SK-N-SH treated with all-trans-retinoic acid at 6 μM for 48 hours (cell line): ENCODE data around the gene COL25A1.

Experiments used
- ARNTL ChIP-seq: fragments of 450-650 bp; formaldehyde crosslinking; IDR thresholded peaks from 2 replicates; pipeline ENCODE4 v1.5.0; 2020; ENCODE audit warnings: low read depth, mild to moderate bottlenecking, moderate library complexity, borderline replicate concordance
- CSDC2 ChIP-seq: fragments of 250-450 bp; sonication (Bioruptor Pico); IDR thresholded peaks from 2 replicates; pipeline ENCODE4 v1.5.0; 2020; ENCODE audit warnings: mild to moderate bottlenecking, moderate library complexity
- ESRRG ChIP-seq: fragments of 250-450 bp; sonication (Bioruptor Pico); IDR thresholded peaks from 2 replicates; pipeline ENCODE4 v1.6.1; 2021; ENCODE audit warnings: mild to moderate bottlenecking
- PPARA ChIP-seq: fragments of 250-450 bp; sonication (Bioruptor Pico); IDR thresholded peaks from 2 replicates; pipeline ENCODE4 v1.5.0; 2020; ENCODE audit warnings: mild to moderate bottlenecking, borderline replicate concordance
- SNAI2 ChIP-seq: fragments of 250-450 bp; sonication (Bioruptor Pico); IDR thresholded peaks from 2 replicates; pipeline ENCODE4 v1.5.0; 2020; ENCODE audit warnings: mild to moderate bottlenecking, moderate library complexity
- TCF4 ChIP-seq: fragments of 250-450 bp; sonication (Bioruptor Pico); IDR thresholded peaks from 2 replicates; pipeline ENCODE4 v1.8.0; 2021; ENCODE audit warnings: mild to moderate bottlenecking, moderate library complexity, borderline replicate concordance
- ZC3H10 ChIP-seq: fragments of 250-450 bp; sonication (Bioruptor Pico); IDR thresholded peaks from 2 replicates; pipeline ENCODE4 v1.5.1; 2021; ENCODE audit warnings: mild to moderate bottlenecking, moderate library complexity
- ZFP3 ChIP-seq: fragments of 250-450 bp; sonication (Bioruptor Pico); IDR thresholded peaks from 2 replicates; pipeline ENCODE4 v1.5.0; 2020; ENCODE audit warnings: mild to moderate bottlenecking, moderate library complexity
- ZNF70 ChIP-seq: fragments of 450-650 bp; formaldehyde crosslinking; IDR thresholded peaks from 2 replicates; pipeline ENCODE4 v1.5.0; 2020; ENCODE audit warnings: mild to moderate bottlenecking, moderate library complexity
- ZNF8 ChIP-seq: fragments of 450-650 bp; formaldehyde crosslinking; IDR thresholded peaks from 2 replicates; pipeline ENCODE4 v1.5.0; 2020; ENCODE audit warnings: mild to moderate bottlenecking, moderate library complexity
- TF ChIP-seq, protein P1 (sequence below): fragments of 250-450 bp; sonication (Bioruptor Pico); IDR thresholded peaks from 2 replicates; pipeline ENCODE4 v1.8.0; 2020; ENCODE audit warnings: mild to moderate bottlenecking, moderate library complexity, borderline replicate concordance

DNA sequence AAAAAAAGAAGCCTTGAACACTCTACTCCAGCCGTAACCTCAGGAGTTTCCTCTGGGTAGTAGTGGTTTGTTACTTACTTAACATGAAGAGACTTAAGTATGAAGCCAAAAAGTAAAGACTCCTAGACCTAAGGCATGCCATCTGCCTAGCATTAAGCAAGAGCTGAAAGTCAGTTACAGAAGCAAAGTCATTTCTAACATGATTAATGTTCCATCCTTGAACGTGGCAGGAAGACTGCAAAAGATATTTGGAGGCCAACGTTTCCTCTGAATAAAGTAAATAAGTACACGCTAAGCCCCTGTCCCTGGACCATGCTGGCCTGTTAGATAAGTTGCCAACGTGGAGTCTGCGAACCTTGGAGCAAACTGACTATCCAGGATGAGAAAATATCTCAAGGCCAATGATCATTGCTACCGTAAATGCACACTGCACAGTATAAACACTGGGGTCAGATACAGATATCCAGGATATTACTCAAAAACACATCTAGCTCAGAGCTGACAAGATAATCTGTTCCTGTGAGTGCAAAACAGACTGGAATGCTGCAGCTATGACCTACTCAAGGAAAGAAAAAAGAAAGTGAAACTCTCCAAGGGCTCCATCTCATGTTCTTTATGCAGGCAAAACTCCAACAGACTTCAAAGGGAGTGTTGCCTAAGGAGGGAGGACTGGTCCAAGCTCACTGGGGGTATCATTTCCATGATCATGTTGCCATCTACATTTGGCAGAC, 255.8 kb downstream of the COL25A1 start:
- TF ChIP-seq ESRRG (CRISPR knock-in tag) (no peak), ZNF70 (CRISPR knock-in tag) (no peak), TCF4 (CRISPR knock-in tag) (no peak), PPARA (no peak), ZFP3 (CRISPR knock-in tag) (no peak), ZNF8 (CRISPR knock-in tag) (no peak), SNAI2 (CRISPR knock-in tag) (no peak), ZC3H10 (no peak), CSDC2 (CRISPR knock-in tag) (no peak), ARNTL (CRISPR knock-in tag) (no peak)
- TF ChIP-seq, protein P1, sequence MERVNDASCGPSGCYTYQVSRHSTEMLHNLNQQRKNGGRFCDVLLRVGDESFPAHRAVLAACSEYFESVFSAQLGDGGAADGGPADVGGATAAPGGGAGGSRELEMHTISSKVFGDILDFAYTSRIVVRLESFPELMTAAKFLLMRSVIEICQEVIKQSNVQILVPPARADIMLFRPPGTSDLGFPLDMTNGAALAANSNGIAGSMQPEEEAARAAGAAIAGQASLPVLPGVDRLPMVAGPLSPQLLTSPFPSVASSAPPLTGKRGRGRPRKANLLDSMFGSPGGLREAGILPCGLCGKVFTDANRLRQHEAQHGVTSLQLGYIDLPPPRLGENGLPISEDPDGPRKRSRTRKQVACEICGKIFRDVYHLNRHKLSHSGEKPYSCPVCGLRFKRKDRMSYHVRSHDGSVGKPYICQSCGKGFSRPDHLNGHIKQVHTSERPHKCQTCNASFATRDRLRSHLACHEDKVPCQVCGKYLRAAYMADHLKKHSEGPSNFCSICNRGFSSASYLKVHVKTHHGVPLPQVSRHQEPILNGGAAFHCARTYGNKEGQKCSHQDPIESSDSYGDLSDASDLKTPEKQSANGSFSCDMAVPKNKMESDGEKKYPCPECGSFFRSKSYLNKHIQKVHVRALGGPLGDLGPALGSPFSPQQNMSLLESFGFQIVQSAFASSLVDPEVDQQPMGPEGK (CRISPR knock-in tag) = no peak
